Fibroblast of skin of back (primary cell): ENCODE measurements around the gene DLG2.
"Not testable (repeated sequence)": the region's sequence is repeated elsewhere in the genome, so short reads cannot be mapped to it uniquely, and the experiment has no call there.

ENCODE experiments used
- DNase-seq: peaks from one replicate; pipeline ENCODE4 v3.0.0-alpha.2; 2013

DLG2 gene

GRCh38 chr11:85098996-85099395 lies 528.1 kb downstream of the DLG2 start:
- DNase-seq = no peak

- DNase-seq = no peak
Measured at GRCh38 chr11:85096939-85097338, 530.2 kb downstream of the DLG2 start.

- DNase-seq = no peak
Measured at GRCh38 chr11:85095239-85095638, 531.9 kb downstream of the DLG2 start.

- DNase-seq = no peak
Measured at GRCh38 chr11:85094795-85095194, 532.3 kb downstream of the DLG2 start.

- no peak for DNase-seq
Measured at GRCh38 chr11:85089654-85090053, 537.5 kb downstream of the DLG2 start.

GRCh38 chr11:85088286-85088685 lies 538.9 kb downstream of the DLG2 start:
- peak; percentile 58 for DNase-seq

- DNase-seq = peak; percentile 73
Measured at GRCh38 chr11:85086504-85087284, 540.5 kb downstream of the DLG2 start.

- peak; percentile 53 for DNase-seq
Measured at GRCh38 chr11:85076535-85077330, 550.4 kb downstream of the DLG2 start.

GRCh38 chr11:85062659-85063058 lies 564.5 kb downstream of the DLG2 start:
- no peak for DNase-seq

- peak; percentile 10 for DNase-seq
Measured at GRCh38 chr11:85052636-85053035, 574.5 kb downstream of the DLG2 start.

GRCh38 chr11:85048801-85049200 lies 578.3 kb downstream of the DLG2 start:
- DNase-seq = no peak

GRCh38 chr11:85045716-85046115 lies 581.4 kb downstream of the DLG2 start:
- no peak for DNase-seq

- no peak for DNase-seq
Measured at GRCh38 chr11:85044911-85045310, 582.2 kb downstream of the DLG2 start.

GRCh38 chr11:85042361-85042760 lies 584.8 kb downstream of the DLG2 start:
- no peak for DNase-seq

- DNase-seq = peak; percentile 38
Measured at GRCh38 chr11:85040166-85040565, 587.0 kb downstream of the DLG2 start.

- DNase-seq = peak; percentile 15
Measured at GRCh38 chr11:85029964-85030363, 597.2 kb downstream of the DLG2 start.

GRCh38 chr11:85028329-85029101 lies 598.6 kb downstream of the DLG2 start:
- no peak for DNase-seq

GRCh38 chr11:85027346-85027745 lies 599.8 kb downstream of the DLG2 start:
- no peak for DNase-seq

GRCh38 chr11:85021058-85021457 lies 606.1 kb downstream of the DLG2 start:
- DNase-seq = peak; percentile 3

GRCh38 chr11:84993386-84993785 lies 633.8 kb downstream of the DLG2 start:
- peak; percentile 1 for DNase-seq

- no peak for DNase-seq
Measured at GRCh38 chr11:84990141-84990540, 637.0 kb downstream of the DLG2 start.

GRCh38 chr11:84987686-84988187 lies 639.4 kb downstream of the DLG2 start:
- not testable (repeated sequence) for DNase-seq

GRCh38 chr11:84981301-84981700 lies 645.8 kb downstream of the DLG2 start:
- peak; percentile 53 for DNase-seq
